Measurements from ENCODE around the gene CTNNA1.

CTNNA1 gene

GRCh38 chr5:138930371-138931097 is 177.3 kb downstream of the CTNNA1 start:
- no peak for DNase-seq (ENCODE audit: low read depth)

DNA sequence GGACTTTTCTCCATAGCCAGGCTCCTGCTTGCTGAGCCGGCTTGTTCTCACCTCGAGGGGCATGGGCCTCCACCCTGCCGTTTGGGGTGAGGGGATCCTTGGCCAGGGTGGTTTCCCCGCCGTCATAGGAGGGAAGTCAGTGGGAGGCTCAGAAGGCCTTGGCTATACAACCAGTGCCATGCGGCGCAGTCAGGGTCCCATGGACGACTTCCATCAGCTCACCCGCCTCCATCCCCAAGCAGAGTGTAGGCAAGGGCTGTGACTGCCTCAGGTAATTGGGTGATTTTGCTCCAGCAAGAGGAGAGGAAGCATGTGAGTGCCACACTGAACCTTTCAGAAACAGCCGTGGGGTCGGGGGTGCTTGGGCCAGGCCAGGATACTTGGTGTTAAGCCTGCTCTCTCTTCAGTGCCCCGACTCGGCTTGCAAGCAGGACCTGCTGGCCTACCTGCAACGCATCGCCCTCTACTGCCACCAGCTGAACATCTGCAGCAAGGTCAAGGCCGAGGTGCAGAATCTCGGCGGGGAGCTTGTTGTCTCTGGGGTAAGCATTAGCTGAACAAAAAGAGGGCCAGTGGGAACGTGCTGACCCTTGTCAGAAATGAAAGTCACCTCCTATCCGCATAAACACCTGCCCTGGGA is 179.1 kb downstream of the CTNNA1 start:
- no peak for DNase-seq (ENCODE audit: low read depth)

DNA sequence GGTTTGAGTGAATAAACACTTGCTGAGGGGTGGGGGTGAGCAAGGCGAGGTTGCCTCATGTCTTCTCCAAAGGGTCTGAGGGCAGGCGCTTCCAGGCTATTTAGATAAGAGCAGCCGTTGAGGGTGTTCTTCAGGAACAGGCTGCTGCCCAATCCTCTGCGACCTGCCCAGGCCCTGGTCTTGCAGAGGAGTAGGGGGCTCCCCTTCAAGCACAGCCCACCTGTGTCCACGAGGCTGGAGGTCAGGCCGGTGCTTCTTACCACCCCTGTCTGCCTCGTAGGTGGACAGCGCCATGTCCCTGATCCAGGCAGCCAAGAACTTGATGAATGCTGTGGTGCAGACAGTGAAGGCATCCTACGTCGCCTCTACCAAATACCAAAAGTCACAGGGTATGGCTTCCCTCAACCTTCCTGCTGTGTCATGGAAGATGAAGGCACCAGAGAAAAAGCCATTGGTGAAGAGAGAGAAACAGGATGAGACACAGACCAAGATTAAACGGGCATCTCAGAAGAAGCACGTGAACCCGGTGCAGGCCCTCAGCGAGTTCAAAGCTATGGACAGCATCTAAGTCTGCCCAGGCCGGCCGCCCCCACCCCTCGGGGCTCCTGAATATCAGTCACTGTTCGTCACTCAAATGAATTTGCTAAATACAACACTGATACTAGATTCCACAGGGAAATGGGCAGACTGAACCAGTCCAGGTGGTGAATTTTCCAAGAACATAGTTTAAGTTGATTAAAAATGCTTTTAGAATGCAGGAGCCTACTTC is 180.5 kb downstream of the CTNNA1 start:
- DNase-seq (ENCODE audit: low read depth) = no peak

- no peak for DNase-seq (ENCODE audit: low read depth)
These were observed 181.7 kb downstream of the CTNNA1 start for GRCh38 chr5:138934971-138935370.

GRCh38 chr5:138935466-138935865 is 182.2 kb downstream of the CTNNA1 start:
- DNase-seq (ENCODE audit: low read depth) = no peak

GRCh38 chr5:138936225-138936967 is 183.2 kb downstream of the CTNNA1 start:
- DNase-seq (ENCODE audit: low read depth) = no peak

DNA sequence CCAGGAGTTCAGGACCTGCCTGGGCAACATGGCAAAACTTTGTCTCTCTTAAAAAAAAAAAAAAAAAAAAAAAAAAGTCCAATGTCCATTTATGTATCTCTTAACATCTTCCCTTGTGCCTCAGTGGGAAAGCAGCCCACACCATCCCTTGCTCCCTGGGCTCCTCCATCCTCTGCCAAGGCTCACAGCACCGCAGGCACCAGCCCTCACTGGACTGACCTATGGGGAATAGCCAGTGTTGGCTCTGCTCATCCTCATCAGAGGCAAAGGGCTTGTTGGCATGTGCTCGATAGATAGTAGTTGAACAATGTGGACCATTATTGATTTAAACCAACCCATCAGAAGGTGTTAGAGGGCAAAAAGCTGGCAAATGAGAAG is 183.7 kb downstream of the CTNNA1 start:
- DNase-seq (ENCODE audit: low read depth) = no peak

DNA sequence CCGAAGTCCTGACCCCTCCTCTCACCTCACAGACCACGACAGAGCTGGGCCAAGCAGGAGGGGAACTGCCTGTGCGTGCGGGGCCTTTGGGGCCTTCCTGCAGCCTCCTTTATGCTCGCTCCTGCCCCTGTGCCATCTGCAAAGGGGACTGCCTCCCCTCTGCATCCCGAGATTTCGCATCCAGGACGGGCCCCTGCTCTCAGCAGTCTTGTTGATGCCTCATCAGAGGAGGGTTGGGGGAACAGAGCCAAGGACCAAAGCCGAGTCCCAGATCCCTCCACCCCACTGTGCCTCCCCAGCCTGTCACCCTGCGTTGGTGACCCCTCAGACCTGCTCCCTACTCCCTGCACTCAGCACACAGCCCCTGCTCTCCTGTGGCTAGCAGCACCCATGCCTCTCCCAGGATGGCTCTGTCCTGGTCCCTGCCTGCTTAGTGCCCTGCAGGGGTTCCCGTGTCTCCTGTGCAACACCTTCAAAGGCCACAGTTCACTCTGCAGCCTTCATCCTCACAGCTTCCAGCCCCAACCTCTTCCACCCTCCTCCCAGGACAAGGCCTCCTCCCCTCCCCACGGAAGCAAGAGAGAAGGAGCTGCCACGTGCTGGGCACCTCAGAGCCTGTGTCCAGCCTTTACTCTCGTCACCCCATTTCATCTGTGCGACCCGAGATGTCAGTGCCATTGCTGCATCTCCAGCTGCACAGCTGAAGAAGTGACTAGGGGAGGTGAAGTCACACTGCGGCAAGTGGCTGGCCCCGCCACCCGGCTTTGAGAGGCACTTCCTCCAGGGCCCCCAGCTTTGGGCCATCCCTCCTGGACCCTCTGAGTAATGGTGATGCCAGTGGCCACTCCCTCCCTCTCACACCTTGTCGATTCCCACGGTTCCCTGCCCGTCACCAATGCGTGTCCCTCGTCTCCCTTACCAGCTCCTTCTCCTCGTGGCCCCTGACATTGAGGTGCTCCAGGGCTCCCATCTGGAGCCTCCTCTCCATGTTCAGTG is 184.5 kb downstream of the CTNNA1 start:
- DNase-seq (ENCODE audit: low read depth) = no peak

- DNase-seq (ENCODE audit: low read depth) = peak; percentile 17
These were observed 185.3 kb downstream of the CTNNA1 start for GRCh38 chr5:138938526-138938925.

DNA sequence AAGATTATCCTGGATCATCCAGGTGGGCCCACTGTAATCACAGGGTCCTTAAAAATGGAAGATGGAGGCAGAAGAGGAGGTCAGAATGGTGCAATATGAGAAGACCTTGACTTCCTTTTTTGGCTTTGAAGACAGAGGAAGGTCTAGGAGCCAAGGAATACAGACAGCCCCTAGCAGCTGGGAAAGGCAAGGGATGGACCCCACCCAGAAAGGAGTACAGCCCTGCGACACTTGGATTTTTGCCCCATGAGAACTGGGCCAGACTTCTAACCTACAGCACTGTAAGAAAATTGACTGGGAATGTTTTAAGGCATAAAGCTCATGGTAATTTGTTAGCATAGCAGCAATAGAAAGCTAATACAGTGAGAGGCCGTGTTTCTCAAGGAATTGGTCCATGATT is 188.8 kb downstream of the CTNNA1 start:
- DNase-seq (ENCODE audit: low read depth) = no peak

- no peak for DNase-seq (ENCODE audit: low read depth)
These were observed 189.6 kb downstream of the CTNNA1 start for GRCh38 chr5:138942861-138943260.

DNA sequence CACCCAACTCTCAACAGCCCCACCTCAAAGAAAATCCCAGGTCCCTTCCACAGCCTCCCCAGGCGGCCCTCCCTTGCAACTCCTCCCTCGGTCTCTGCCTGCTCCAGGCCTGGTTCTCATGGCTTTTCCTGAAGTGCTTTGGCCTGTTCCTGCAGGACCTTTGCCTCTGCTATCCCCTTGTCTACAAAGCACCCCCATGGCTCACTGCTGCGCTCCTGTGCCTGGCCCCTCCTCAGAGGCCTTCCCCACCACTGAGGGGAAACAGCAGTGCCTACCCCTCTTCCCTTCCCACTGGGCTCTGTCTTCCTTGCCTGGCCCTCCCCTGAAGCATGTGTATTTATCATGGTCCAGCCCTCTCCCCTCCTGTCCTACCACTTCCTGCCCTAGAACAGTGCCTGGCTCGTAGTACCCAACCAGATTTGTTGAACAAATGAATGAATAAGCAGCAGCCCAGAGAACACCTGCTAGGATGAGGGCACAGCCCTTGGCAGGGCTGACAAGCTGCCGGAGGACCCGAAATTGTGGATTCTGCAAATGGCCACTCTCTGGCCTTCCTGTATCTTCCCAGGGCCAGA is 190.5 kb downstream of the CTNNA1 start:
- DNase-seq (ENCODE audit: low read depth) = no peak

DNA sequence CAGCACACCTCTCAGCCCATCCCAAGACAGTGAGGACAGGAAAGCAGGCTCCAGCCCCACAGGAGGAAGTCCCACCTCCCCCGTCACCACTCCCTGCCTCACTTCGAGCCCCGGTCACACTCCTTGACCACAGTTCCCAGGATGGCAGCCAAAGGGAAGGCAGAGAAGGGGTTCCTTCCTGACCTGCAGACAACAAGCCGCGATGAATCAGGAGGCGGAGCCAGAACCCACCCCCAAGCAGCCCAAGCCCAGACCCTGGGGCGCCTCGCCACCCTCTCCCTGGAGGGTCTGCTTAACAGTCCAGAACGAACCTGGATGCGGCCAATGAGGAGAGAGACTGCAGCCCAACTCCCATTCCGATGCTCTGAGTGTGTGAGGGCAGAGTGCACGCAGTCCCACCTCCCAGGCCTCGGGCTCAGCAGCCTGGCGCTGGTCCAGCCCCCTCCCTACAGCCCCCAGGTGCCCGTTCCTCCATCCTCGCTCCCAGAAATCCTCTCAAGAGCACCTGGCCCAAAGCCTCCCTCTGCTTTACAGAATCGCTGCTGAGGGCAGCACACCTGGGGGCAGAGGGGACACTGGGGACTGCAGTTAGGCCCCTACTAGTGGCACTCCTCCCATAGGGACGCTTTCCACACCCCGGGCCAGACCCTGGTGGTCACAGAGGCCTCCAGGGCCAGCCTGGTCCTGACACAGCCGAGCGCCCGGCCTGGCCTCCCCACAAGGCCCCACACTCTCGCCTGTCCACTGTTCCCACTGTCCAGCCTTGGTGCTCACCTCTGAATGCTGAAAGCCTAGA is 191.5 kb downstream of the CTNNA1 start:
- peak; percentile 18 for DNase-seq (ENCODE audit: low read depth)

DNA sequence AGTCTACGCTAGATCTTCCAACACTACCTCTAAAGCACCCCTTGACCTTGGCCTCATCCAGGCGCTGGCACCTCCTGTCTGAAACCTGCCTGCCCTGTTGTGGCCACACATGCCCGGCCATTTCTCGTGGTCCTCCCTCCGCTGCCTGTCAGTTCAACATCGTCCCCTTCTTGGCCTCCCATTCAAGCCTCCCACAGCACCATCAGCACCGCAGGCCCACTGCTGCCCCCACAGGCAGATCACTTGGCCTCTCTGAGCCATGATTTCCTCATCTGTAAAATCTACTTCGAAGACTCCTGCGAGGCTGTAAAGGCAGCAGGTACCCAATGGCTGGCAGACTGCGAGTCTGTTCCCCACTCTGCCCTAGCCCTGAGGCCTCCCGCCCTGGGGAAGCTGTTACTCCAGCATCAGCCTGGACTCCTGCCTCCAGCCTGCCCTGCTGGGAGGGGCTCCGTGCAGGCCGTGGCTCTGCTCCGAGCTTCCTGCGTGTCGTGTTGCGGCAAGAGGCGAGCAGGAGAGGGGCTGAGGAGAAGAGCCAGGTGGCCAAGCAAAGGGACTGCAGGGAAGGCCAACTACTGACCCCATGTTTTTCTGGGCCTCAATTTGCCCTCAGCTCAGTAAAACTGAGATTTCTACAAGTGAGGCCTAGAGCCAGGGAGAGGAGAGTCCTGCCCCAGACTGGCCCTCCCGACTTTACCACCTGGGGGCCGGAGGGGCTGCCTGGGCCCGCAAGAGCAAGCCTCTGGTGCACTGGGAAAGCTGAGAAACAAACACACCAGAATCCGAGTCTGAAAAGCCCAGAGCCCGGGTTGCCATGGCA is 192.4 kb downstream of the CTNNA1 start:
- no peak for DNase-seq (ENCODE audit: low read depth)

GRCh38 chr5:138946241-138946623 is 193.0 kb downstream of the CTNNA1 start:
- DNase-seq (ENCODE audit: low read depth) = no peak

DNA sequence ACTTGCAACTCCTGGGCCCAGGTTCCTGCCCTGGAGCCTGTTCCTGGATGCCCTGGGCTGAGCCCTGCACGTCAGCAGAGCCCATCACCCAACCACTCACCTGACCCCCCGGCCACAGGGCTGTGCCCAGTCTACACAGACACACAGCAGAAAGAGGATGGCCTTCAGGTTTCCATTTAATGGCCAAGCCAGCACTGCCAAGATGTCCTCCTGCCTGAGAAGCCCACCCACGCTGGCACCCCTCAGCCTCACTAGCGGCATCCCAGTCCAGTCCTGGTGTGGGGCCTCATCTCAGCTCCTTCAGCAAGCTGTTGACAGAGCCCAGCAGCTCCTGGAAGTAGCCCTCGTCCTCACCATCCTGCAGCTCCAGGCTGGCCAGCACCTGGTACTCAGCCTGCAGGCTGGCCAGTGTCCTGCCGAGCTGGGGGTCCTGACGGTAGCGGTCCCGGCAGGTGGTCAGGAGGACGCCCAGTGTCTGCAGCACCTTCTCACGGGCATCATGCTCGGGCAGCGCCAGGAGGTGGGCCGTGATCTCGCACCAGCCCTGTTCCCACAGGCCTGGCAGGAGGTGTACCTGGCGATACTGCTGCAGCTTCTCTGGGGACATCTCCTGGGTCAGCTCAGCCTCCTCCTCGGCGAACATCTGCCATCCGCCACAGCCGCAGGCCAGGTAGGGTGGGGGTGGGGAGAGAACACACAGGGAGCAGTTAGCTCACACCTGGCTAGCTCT is 193.8 kb downstream of the CTNNA1 start:
- DNase-seq (ENCODE audit: low read depth) = no peak

DNA sequence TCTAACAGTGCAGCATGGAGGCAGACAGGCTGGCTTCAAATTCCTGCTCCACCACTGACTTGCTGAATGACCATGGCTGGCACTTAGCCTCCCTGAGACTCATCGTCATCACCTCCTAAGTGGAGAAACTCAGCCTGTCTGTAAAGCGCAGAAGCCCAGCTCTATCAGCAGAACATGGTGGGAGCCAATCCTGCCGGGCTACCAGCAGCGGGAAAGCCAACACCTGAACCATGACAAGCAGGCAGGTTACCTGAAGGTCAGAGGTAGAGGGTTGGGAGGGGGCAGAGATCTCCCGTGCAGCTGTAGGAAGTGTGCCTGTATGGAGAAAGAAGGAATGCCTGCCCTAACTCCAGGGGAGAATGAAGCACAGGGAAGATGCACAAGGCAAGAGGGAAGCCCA is 194.6 kb downstream of the CTNNA1 start:
- DNase-seq (ENCODE audit: low read depth) = no peak

DNA sequence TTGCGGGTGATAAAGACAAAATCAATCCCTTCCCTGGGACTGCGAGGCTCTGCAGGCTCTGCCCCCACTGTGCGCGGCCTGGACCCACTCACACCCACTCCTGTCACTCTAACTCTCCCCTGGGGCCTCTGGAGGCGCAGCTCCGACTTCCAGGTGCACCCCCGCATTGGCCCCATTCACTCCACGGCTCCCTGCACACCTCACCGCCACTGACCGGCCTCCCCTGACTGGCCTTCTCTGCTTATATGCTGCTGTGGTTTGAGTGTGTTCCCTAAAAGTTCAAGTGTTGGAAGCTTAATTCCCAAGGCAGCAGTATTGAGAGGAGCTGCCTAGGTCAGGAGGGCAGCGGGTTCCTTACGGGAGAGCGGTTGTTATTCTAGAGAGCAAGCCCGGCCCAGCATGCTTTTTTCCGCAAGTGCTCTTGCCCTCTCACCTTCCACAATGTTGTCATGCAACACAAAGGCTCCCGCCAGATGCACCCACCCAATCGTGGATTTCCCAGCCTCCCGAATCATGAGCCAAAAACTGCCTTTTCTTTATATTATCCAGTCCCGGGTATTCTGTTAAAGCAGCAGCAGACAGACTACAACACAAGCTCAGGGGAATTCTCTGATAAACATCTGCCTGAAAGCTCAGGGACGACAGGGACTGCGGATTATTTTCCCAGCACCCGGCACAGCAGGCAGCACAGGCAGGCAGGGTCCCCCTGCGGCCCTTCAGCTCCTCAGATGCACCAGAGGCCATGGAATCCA is 195.4 kb downstream of the CTNNA1 start:
- no peak for DNase-seq (ENCODE audit: low read depth)
